SIG-M5 treated with dmso at 0.1 percent for 504 hours (cell line): ENCODE data around the gene NVL.
A peak's percentile ranks its signal among the peaks of the same experiment; 100 is the strongest.
"Not testable (repeated sequence)": the region's sequence is repeated elsewhere in the genome, so short reads cannot be mapped to it uniquely, and the experiment has no call there.

ENCODE experiments used
- DNase-seq: peaks from one replicate; lab custom pipeline; 2025; ENCODE audit not compliant: unreplicated experiment; lab: John Stamatoyannopoulos, UW

Gene NVL

GRCh38 chr1:224338150-224338838, 8.3 kb upstream of the NVL start:
- peak; percentile 99 for DNase-seq

DNA sequence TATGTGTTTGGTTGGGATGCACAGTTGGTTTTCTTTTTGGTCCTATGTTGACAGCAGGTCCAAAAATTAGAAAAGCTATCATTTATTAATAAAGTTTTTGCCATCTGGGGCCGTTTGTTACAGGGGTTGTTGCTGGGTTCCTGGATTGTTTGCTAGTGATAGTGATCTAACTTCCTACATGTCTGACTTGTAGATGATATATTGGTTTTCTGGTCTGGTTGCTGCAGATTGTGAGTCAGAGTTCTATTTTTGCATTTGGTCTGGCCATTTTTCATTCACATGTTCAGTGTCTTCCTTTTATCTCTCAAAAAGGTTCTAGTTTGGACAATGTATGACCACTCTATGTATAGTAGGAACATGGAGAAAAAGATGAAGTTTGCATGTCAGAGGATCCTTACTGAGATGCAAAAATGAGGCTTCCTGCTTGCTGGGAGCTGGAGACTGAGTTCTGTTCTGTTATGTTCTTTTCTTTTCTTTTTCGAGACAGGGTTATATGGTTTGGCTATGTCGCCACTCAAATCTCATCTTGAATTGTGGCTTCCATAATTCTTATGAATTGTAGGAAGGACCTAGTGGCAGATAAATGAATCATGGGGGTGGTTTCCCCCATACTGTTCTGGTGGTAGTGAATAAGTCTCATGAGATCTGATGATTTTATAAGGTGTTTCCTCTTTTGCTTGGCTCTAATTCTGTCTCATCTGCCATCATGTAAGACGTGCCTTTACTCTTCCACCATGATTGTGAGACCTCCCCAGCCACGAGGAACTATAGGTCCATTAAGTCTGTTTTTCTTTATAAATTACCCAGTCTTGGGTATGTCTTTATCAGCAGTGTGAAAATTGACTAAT, 4.2 kb upstream of the NVL start:
- peak; percentile 86 for DNase-seq

GRCh38 chr1:224333309-224333926, 3.4 kb upstream of the NVL start:
- peak; percentile 95 for DNase-seq

GRCh38 chr1:224331824-224332223, 1.9 kb upstream of the NVL start:
- DNase-seq = no peak

- peak; percentile 34 for DNase-seq
Measured at GRCh38 chr1:224331326-224331725, 1.4 kb upstream of the NVL start.

- no peak for DNase-seq
Measured at GRCh38 chr1:224329484-224329841, 509 bp downstream of the NVL start.

DNA sequence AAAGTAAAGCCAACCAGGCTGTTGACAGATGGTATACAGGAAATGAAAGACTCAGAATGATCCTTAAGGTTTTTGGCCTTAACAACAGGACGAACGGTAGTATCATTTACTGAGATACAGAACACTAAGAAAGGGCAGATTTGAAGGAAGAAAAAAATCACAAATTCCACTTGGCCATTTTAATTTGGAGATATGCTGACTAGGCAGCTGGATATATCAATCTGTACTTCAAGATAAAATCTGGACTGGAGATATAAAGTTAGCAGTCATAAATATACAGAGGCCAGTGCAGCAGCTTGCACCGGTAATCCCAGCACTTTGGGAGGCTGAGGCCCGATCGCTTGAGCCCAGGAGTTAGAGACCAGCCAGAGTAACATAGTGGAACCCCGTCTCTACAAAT, 1.3 kb downstream of the NVL start:
- DNase-seq = no peak

DNA sequence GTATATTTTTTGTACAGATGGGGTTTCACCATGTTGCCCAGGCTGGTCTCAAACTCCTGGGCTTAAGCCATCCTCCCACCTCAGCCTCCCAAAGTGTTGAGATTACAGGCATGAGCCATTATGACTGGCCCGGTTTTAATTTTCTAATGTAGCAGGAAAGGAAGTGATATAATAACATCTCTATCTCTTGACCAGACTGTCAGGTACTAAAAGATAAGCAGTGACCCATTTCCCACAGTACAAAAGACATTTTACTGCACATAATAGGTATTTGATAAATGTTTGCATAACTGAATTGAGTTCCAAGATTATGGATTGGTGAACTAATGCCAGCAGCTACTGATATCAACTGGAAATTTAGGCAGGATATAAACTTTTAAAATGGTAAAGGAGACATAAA, 4.0 kb downstream of the NVL start:
- no peak for DNase-seq

DNA sequence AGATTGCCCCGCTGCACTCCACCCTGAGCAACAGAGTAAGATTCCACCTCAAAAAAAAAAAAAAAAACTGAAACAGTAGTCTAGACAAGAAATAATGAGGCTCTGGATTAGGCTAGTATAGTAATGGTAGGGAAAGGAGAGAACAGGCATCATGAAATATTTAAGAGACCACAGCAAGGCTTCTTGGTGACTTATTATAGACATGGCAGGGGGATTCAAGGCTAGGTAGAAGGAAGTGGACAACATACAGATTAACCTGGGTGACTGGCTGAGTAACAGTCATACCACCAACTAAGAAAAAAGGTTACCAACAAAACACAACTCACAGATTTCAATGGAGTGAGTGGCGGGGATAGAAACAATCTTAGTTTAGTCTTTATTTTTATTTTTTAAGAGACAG, 8.3 kb downstream of the NVL start:
- DNase-seq = no peak

DNA sequence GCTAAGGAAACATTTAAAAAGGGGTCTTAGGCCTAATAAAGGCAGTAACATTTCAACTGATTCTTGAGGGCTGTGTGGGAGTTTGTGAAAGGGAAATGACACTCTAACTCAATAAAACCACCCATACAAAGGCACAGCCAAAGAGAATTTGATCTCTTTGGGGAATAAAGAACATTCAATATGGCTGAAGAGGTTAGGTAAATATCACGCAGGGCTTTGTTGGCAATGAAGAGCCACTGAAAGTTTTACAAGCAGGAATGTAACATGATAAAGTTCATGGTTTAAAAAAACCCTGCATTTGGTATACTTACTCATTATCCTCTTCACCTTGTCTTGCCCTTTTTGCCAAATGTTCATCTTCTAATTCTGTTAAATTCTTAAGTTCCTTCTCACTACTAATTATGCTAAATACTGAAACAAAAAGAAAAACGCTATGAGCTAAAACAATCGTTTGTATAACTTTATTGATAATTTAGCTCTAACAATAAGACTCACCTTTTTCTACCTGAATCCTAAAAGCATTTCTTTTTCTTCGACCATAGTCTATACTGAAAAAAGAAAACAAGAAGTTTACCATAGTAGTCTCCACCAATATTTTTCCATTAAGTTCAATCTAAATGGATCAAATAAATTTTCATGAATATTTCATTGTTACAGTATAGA, 12.5 kb downstream of the NVL start:
- DNase-seq = no peak

- DNase-seq = no peak
Measured at GRCh38 chr1:224312025-224312424, 17.9 kb downstream of the NVL start.

DNA sequence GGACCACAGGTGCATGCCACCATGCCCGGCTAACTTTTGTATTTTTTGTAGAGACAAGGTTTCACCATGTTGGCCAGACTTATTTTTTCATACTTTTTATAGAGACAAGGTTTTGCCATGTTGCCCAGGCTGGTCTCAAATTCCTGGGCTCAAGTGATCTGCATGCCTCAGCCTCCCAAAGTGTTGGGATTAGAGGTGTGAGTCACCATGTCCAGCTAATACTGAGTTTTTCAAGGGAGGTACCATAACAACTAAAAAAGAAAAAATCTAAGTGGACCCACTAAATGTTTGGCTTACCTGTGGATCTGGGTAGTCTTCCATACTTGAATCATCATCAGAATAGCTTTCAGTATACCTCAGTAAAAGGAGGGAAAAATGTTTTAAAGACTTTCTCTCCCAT, 18.5 kb downstream of the NVL start:
- DNase-seq = not testable (repeated sequence)

- DNase-seq = no peak
Measured at GRCh38 chr1:224308064-224308463, 21.9 kb downstream of the NVL start.

GRCh38 chr1:224304767-224305166, 25.2 kb downstream of the NVL start:
- no peak for DNase-seq

DNA sequence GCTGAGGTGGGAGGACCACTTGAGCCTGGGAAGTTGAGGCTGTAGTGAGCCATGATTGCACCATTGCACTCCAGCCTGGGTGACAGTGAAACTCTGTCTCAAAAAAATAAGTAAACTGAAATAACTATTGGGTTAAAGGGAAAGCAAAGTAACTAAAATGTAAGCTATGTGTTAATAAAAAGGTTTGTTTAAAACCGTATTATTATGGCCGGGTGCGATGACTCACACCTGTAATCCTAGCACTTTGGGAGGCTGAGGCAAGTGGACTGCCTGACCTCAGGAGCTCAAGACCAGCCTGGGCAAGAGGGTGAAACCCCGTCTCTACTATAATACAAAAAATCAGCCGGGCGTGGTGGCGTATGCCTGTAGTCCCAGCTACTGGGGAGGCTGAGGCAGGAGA, 27.0 kb downstream of the NVL start:
- no peak for DNase-seq

DNA sequence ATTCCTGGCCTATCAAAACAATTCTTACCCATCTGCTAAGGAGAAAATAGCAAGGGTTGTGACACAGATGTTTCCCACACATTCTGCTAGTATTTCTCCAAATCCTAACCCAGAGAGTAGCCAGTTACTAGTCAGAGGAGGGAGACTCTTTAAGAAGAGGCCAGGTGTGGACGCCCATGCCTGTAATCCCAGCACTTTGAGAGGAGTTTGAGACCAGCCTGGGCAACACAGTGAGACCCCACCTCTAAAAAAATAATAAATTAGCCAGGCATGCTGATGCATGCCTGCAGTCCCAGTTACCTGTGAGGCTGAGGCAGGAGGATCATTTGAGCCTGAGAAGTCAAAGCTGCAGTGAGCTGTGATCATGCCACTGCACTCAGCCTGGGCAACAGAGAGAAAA, 28.6 kb downstream of the NVL start:
- no peak for DNase-seq

DNA sequence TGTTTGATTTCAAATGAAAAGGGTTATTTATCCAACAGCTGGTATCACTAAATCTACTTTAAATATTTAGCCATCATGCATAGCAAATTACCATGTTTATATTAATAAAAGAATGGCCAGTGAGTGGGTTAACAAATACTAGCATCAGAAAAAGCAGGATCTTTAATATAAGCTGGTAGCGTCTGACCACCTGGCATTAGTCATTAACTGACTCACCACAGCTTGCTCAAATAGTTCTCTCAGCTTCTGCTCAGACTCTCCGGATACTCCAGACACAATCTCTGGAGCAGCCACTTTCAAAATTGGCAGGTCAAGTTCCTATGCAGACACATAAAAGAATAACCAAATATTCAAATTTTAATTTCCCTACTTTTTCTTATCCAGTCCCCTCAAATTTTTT, 29.6 kb downstream of the NVL start:
- peak; percentile 8 for DNase-seq

DNA sequence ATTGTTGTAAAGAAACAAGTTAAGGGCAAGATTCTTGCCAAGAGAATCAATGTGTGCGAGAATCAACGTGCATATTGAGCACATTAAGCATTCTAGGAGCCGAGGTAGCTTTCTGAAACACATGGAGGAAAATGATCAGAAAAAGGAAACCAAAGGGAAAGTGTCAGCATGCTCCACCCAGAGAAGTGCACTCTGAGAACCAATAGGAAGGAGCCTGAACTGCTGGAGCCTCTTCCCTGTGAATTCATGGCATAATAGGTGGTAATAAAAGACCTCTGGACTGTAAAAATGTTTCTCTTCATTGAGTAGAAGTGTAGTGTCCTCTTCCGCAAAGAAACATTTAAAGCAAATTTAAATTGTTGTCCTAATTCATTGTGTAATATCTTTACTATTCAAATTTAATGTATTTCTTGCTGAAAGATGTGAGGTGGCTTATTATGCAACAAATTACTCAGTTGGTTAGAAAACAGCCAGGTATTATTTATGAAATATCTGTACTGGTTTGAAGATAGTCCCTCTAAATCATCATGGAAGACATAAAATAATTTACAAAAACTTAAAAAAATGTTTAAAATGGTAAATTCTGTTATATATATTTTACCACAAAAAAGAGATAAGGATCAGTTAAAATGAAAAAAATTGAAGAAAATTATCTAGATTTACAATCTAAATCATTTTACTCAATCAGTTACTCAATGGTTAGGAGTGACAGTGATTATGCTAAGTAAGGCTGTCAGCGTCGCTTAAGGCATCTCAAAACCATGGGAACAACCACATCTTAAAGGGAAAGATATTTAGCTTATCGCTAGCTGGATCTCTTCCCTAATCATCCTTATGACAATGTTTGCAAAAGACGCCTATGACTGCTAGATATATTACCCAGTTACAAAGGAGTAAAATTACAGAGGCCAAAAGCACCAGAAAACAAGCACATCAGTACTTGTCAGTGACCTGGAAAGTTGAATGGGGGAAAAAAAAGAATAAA, 31.3 kb downstream of the NVL start:
- DNase-seq = no peak

GRCh38 chr1:224294775-224295174, 35.2 kb downstream of the NVL start:
- no peak for DNase-seq

DNA sequence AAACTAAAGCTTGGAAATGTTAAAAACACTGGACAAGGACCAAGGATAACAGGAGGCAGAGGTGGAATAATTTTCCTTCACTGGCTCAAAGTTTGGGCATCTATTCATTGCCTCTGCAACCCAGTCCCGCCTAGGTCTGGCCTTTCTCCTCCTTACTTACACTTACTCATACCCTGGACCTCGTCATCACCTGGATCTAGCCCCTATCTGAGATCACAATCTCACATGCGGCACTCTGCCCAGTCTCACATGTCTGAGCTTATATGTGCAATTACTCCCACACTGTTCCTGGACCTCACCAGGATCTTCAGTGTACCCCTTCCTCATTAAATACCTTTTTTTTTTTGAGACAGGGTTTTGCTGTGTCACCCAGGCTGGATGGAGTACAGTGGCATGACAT, 37.6 kb downstream of the NVL start:
- no peak for DNase-seq

GRCh38 chr1:224289396-224289795, 40.6 kb downstream of the NVL start:
- no peak for DNase-seq
